Measurements from ENCODE around the gene SRRM3.

- no peak for TF ChIP-seq EZH2 (IDR thresholded peaks at IDR 0.05; ENCODE audit: low read depth)
- TF ChIP-seq CTCF (conservative IDR thresholded peaks at IDR 0.05): no peak
Measured at GRCh38 chr7:76325092-76325491, 123.4 kb downstream of the SRRM3 start.

Measured in PC-9 (cell line).